RWPE1 (cell line): Measurements from ENCODE around the gene CYB561D2.

Experiments used
- CTCF ChIA-PET: fragments of 350-600 bp; sonication (Branson Sonifier 250); formaldehyde crosslinking; extraction: SDS; loops from one replicate; lab custom pipeline; 2021; lab: Yijun Ruan, JAX
- POLR2A ChIA-PET: fragments of 400-600 bp; formaldehyde crosslinking; extraction: SDS; loops from one replicate; lab custom pipeline; 2020; ENCODE audit warnings: antibody characterized with exemption; ENCODE audit not compliant: low non-redundant PET; lab: Yijun Ruan, JAX
- DNase-seq: peaks from one replicate; pipeline ENCODE4 v3.0.0; 2012; ENCODE audit warnings: low spot score
- H3K27ac ChIP-seq: fragments of 450-650 bp; 2 replicates; pipeline ENCODE4 v1.5.1; 2017
- CTCF ChIP-seq: fragments of 450-650 bp; conservative IDR thresholded peaks from 2 replicates; pipeline ENCODE4 v1.5.1; 2017; ENCODE audit warnings: low read depth, mild to moderate bottlenecking

Gene CYB561D2

DNA sequence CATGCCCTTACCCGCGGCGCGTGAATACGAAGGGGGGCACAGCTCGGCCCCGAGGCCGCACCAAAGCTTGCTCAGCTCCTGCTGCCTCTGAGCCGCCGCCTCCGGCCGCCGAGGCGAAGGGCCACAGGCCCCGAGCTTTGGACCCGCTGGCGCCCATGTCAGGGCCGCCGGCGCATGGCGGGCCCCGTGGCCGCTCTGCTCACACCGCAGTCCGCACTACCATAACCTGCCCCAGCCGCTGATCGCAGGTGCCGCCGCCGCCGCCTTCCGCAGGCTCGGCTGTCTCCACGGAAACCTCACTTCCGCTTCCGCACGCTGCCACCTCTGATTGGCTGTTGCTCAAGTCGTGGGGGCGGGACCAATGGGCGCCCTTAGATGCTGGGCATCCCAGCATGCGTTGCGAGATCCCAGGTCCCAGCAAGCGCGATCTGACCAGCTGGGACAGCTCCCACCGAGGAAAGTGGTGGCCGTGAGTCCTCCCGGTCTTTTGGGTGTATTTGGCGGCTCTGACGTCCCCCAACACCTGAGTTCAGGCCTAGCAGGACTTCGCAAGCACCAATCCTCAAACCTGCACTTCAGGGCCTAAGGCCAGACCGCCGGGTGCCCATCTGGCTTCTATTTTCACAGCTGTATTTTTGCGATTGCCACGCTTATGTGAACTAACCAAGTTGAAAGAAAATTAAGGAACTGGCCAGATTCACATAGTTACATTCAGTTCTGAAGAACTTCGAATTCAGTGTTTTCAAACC lies 22.5 kb upstream of the CYB561D2 start, which contains the start of gene TUSC2:
TSS of gene TUSC2 (minus strand) at position 281 of the 749 bp plus-strand sequence. CDS start at position 157, 124 bp downstream.
- peak within 1 kb of the TSS; percentile 88 for H3K27ac ChIP-seq
- DNase-seq, result peak; percentile 94
- TF ChIP-seq CTCF, result no peak
- ChIA-PET POLR2A (interaction anchor here (0.6 to 0.8 kb wide), 3 partner anchors 45 to 77 kb away, joined by 3 read pairs; no protein-coding TSS in a partner anchor), CTCF (no interaction called here)

GRCh38 chr3:50330330-50330729 lies 20.3 kb upstream of the CYB561D2 start:
- TF ChIP-seq CTCF, result no peak
- ChIA-PET CTCF (no interaction called here), POLR2A (no interaction called here)
- DNase-seq, result no peak
- peak overlapping the region; percentile 88 for H3K27ac ChIP-seq

DNA sequence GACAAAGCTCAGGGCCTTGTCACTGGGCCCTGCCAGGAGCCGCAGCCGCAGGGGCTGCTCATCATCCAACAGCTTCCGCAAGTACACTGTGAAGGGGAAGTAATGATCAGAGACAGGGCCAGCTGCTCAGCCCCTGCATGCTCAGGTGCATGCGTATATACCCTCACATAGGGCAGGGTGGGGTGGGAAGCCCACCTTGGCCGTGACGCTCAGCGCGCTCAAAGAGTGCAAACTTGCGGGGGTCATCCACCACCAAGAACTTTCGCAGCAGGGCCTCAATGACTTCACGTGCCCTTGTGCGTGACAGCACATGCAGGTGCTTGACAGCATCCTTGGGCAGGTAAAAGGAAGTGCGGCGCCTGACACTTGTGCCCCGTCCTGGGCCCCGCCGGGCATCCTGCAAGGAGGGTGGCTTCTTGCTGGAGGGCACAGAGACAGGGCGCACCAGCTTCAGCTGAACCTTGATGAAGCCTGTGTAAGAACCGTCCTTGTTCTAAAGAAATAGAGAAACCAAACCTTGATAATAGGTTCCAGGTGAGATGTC lies 19.2 kb upstream of the CYB561D2 start:
- TF ChIP-seq CTCF, result no peak
- no peak for DNase-seq
- CTCF ChIA-PET, result no interaction called here
- H3K27ac ChIP-seq, result peak overlapping the region; percentile 98
- POLR2A ChIA-PET, result interaction anchor here (0.6 kb wide), 1 partner anchor 52 kb away, joined by 6 read pairs; no protein-coding TSS in a partner anchor

GRCh38 chr3:50333744-50334328 lies 16.8 kb upstream of the CYB561D2 start:
- no peak for TF ChIP-seq CTCF
- ChIA-PET CTCF (no interaction called here), POLR2A (no interaction called here)
- H3K27ac ChIP-seq, result peak overlapping the region; percentile 98
- DNase-seq, result no peak

DNA sequence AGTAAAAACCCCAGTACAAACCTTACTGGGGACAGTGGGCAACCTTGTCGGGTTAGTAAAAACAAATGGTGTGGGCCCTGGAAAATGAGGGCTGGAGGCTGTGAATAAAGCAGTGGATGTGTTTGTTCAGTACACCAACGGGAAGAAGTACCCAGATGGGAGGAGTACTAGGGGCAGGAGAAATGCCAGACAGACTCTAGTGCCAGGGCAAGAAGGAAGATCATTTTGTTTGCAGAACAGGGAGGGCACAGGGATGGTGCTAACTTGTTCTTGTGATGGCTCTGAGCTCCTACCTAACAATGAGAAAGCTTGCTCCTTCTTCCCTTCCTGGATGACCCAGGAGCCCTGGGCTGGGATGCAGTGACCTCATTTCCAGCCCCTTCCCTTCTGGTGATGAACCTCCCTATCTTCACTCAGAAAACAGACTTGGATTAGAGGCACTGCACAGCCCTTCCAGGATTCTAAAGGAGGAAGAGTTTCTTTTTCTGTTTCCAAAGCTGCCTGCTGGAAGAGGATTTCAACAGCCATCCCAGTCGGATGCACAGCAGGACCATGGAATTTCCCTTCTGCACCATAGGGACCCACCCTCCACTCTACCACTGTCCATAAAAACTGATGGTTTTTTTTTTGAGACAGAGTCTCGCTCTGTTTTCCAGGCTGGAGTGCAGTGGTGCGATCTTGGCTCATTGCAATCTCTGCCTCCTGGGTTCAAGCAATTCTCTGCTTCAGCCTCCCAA lies 16.2 kb upstream of the CYB561D2 start:
- POLR2A ChIA-PET, result no interaction called here
- CTCF ChIA-PET, result no interaction called here
- H3K27ac ChIP-seq, result peak overlapping the region; percentile 98
- TF ChIP-seq CTCF, result no peak
- no peak for DNase-seq
